ENCODE measurements around the gene DPP6.

DPP6 gene

GRCh38 chr7:154540596-154540995, 488.4 kb downstream of the DPP6 start:
- TF ChIP-seq CTCF (conservative IDR thresholded peaks at IDR 0.05; ENCODE audit: control insufficient read depth, insufficient read depth, low read depth, low read length): no peak
- DNase-seq (ENCODE audit: low read depth): no peak
- no peak overlapping the region for H3K4me3 ChIP-seq (ENCODE audit: control insufficient read depth, low read depth, low read length)

GRCh38 chr7:154541606-154542005, 489.4 kb downstream of the DPP6 start:
- no peak overlapping the region for H3K4me3 ChIP-seq (ENCODE audit: control insufficient read depth, low read depth, low read length)
- DNase-seq (ENCODE audit: low read depth): no peak
- no peak for TF ChIP-seq CTCF (conservative IDR thresholded peaks at IDR 0.05; ENCODE audit: control insufficient read depth, insufficient read depth, low read depth, low read length)

GRCh38 chr7:154546946-154547587, 494.9 kb downstream of the DPP6 start:
- DNase-seq (ENCODE audit: low read depth): no peak
- H3K4me3 ChIP-seq (ENCODE audit: control insufficient read depth, low read depth, low read length): no peak overlapping the region
- TF ChIP-seq CTCF (conservative IDR thresholded peaks at IDR 0.05; ENCODE audit: control insufficient read depth, insufficient read depth, low read depth, low read length): no peak

- H3K4me3 ChIP-seq (ENCODE audit: control insufficient read depth, low read depth, low read length): no peak overlapping the region
- no peak for TF ChIP-seq CTCF (conservative IDR thresholded peaks at IDR 0.05; ENCODE audit: control insufficient read depth, insufficient read depth, low read depth, low read length)
- no peak for DNase-seq (ENCODE audit: low read depth)
Measured at GRCh38 chr7:154553711-154554265, 501.6 kb downstream of the DPP6 start.

GRCh38 chr7:154559454-154559853, 507.3 kb downstream of the DPP6 start:
- DNase-seq (ENCODE audit: low read depth): no peak
- H3K4me3 ChIP-seq (ENCODE audit: control insufficient read depth, low read depth, low read length): no peak overlapping the region
- TF ChIP-seq CTCF (conservative IDR thresholded peaks at IDR 0.05; ENCODE audit: control insufficient read depth, insufficient read depth, low read depth, low read length): no peak

- TF ChIP-seq CTCF (conservative IDR thresholded peaks at IDR 0.05; ENCODE audit: control insufficient read depth, insufficient read depth, low read depth, low read length): no peak
- no peak overlapping the region for H3K4me3 ChIP-seq (ENCODE audit: control insufficient read depth, low read depth, low read length)
- DNase-seq (ENCODE audit: low read depth): no peak
Measured at GRCh38 chr7:154564676-154565075, 512.5 kb downstream of the DPP6 start.

Measured in fibroblast of mammary gland (primary cell).